Measurements from ENCODE around the gene CA5A. TPM values are rescaled to one million over a fixed set of nuclear protein-coding genes. Genes with fewer than 3 reads are reported as not detected.

Gene CA5A
- total and polyA plus RNA-seq, 2 of the 13 experiments (the other 11 are each of a cell fraction or from before 2014, with no cell fraction given): 66.8 to 106 TPM

DNA sequence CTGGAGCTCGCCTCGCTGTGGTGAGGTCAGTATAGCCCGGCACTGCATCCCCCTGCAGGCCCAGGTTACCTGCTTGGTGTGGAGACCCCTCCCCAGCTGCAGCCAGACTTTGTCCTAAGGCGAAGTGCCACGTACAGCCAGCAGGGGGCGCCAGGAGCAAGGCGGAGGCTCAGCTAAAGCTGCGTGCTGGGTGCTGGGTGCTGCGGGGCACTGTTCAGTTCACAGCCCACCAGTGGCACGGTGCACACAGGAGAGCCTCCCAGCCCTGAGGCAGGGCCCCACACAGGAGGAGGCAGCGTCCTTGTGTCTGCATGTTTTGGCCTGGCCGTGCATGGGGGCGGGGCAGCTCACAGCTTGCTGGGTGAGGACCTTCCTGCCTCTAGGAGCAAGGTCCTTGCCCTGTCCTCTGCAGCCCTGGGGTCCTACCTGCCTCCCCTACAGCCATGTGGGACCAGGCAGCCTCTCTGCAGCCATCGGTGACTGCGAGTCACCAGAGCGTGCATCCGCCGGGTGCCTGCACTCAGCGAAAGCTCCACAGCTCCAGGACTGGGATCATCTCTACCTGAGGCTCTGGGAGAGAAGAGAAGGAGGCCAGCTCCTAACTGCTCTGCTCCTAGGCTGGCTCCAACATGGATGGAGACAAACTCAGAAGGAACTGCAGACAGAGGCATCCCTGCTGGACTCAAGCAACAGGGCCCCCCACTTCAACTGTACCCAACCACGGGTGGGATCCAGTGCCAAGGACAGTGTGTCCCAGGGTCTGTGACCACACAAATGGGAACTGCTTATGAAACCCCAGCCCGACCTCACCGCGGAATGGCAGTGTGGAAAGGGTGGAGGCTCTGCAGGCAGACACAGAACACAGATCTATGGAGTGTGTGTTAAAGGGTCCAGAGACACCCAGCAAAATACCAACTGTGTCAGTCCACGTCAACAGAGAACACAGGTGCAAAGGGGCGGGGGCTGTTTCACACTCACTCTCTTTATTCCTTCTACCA is 86.0 kb downstream of the CA5A start (continued):
- TF ChIP-seq, protein P1, sequence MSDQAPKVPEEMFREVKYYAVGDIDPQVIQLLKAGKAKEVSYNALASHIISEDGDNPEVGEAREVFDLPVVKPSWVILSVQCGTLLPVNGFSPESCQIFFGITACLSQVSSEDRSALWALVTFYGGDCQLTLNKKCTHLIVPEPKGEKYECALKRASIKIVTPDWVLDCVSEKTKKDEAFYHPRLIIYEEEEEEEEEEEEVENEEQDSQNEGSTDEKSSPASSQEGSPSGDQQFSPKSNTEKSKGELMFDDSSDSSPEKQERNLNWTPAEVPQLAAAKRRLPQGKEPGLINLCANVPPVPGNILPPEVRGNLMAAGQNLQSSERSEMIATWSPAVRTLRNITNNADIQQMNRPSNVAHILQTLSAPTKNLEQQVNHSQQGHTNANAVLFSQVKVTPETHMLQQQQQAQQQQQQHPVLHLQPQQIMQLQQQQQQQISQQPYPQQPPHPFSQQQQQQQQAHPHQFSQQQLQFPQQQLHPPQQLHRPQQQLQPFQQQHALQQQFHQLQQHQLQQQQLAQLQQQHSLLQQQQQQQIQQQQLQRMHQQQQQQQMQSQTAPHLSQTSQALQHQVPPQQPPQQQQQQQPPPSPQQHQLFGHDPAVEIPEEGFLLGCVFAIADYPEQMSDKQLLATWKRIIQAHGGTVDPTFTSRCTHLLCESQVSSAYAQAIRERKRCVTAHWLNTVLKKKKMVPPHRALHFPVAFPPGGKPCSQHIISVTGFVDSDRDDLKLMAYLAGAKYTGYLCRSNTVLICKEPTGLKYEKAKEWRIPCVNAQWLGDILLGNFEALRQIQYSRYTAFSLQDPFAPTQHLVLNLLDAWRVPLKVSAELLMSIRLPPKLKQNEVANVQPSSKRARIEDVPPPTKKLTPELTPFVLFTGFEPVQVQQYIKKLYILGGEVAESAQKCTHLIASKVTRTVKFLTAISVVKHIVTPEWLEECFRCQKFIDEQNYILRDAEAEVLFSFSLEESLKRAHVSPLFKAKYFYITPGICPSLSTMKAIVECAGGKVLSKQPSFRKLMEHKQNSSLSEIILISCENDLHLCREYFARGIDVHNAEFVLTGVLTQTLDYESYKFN (CRISPR knock-in tag; conservative IDR thresholded peaks at IDR 0.05): peak; percentile 96
- TF ChIP-seq ZNF614 (CRISPR knock-in tag; IDR thresholded peaks at IDR 0.05; ENCODE audit: borderline replicate concordance): peak; percentile 96
- TF ChIP-seq, protein P2, sequence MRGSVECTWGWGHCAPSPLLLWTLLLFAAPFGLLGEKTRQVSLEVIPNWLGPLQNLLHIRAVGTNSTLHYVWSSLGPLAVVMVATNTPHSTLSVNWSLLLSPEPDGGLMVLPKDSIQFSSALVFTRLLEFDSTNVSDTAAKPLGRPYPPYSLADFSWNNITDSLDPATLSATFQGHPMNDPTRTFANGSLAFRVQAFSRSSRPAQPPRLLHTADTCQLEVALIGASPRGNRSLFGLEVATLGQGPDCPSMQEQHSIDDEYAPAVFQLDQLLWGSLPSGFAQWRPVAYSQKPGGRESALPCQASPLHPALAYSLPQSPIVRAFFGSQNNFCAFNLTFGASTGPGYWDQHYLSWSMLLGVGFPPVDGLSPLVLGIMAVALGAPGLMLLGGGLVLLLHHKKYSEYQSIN (CRISPR knock-in tag; IDR thresholded peaks at IDR 0.05; ENCODE audit: borderline replicate concordance): no peak
- TF ChIP-seq MIER2 (CRISPR knock-in tag; IDR thresholded peaks at IDR 0.05): peak; percentile 81
- TF ChIP-seq, protein P3, sequence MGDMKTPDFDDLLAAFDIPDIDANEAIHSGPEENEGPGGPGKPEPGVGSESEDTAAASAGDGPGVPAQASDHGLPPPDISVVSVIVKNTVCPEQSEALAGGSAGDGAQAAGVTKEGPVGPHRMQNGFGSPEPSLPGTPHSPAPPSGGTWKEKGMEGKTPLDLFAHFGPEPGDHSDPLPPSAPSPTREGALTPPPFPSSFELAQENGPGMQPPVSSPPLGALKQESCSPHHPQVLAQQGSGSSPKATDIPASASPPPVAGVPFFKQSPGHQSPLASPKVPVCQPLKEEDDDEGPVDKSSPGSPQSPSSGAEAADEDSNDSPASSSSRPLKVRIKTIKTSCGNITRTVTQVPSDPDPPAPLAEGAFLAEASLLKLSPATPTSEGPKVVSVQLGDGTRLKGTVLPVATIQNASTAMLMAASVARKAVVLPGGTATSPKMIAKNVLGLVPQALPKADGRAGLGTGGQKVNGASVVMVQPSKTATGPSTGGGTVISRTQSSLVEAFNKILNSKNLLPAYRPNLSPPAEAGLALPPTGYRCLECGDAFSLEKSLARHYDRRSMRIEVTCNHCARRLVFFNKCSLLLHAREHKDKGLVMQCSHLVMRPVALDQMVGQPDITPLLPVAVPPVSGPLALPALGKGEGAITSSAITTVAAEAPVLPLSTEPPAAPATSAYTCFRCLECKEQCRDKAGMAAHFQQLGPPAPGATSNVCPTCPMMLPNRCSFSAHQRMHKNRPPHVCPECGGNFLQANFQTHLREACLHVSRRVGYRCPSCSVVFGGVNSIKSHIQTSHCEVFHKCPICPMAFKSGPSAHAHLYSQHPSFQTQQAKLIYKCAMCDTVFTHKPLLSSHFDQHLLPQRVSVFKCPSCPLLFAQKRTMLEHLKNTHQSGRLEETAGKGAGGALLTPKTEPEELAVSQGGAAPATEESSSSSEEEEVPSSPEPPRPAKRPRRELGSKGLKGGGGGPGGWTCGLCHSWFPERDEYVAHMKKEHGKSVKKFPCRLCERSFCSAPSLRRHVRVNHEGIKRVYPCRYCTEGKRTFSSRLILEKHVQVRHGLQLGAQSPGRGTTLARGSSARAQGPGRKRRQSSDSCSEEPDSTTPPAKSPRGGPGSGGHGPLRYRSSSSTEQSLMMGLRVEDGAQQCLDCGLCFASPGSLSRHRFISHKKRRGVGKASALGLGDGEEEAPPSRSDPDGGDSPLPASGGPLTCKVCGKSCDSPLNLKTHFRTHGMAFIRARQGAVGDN (CRISPR knock-in tag; IDR thresholded peaks at IDR 0.05): peak; percentile 100
- 0 out of 2 replicates have a peak, but pooled peaks have one; percentile 16 for TF ChIP-seq REXO4 (CRISPR knock-in tag; IDR thresholded peaks at IDR 0.05; ENCODE audit: borderline replicate concordance)
- TF ChIP-seq NAIF1 (CRISPR knock-in tag; IDR thresholded peaks at IDR 0.05; ENCODE audit: borderline replicate concordance): no peak
- TF ChIP-seq ZNF101 (CRISPR knock-in tag; IDR thresholded peaks at IDR 0.05; ENCODE audit: borderline replicate concordance, low read depth): no peak
- TF ChIP-seq, protein P4, sequence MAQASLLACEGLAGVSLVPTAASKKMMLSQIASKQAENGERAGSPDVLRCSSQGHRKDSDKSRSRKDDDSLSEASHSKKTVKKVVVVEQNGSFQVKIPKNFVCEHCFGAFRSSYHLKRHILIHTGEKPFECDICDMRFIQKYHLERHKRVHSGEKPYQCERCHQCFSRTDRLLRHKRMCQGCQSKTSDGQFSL (CRISPR knock-in tag; IDR thresholded peaks at IDR 0.05): no peak
- TF ChIP-seq ZFP82 (CRISPR knock-in tag; IDR thresholded peaks at IDR 0.05; ENCODE audit: borderline replicate concordance): no peak
- TF ChIP-seq, protein P5, sequence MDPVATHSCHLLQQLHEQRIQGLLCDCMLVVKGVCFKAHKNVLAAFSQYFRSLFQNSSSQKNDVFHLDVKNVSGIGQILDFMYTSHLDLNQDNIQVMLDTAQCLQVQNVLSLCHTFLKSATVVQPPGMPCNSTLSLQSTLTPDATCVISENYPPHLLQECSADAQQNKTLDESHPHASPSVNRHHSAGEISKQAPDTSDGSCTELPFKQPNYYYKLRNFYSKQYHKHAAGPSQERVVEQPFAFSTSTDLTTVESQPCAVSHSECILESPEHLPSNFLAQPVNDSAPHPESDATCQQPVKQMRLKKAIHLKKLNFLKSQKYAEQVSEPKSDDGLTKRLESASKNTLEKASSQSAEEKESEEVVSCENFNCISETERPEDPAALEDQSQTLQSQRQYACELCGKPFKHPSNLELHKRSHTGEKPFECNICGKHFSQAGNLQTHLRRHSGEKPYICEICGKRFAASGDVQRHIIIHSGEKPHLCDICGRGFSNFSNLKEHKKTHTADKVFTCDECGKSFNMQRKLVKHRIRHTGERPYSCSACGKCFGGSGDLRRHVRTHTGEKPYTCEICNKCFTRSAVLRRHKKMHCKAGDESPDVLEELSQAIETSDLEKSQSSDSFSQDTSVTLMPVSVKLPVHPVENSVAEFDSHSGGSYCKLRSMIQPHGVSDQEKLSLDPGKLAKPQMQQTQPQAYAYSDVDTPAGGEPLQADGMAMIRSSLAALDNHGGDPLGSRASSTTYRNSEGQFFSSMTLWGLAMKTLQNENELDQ (CRISPR knock-in tag; IDR thresholded peaks at IDR 0.05; ENCODE audit: borderline replicate concordance): no peak
- TF ChIP-seq JARID2 (CRISPR knock-in tag; IDR thresholded peaks at IDR 0.05; ENCODE audit: insufficient replicate concordance): peak; percentile 54
- TF ChIP-seq, protein P6, sequence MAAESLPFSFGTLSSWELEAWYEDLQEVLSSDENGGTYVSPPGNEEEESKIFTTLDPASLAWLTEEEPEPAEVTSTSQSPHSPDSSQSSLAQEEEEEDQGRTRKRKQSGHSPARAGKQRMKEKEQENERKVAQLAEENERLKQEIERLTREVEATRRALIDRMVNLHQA (CRISPR knock-in tag; IDR thresholded peaks at IDR 0.05): no peak
- no peak for TF ChIP-seq ATRX (CRISPR knock-in tag; IDR thresholded peaks at IDR 0.05; ENCODE audit: borderline replicate concordance)
